ENCODE measurements around the gene MXRA5. TPM values are rescaled to one million over a fixed set of nuclear protein-coding genes. Genes with fewer than 3 reads are reported as not detected.
"Not testable (repeated sequence)": the region's sequence is repeated elsewhere in the genome, so short reads cannot be mapped to it uniquely, and the experiment has no call there.

MXRA5 gene
- 1.5 and 1.8 TPM in 2 replicates for total RNA-seq (2014; rRNA removed; shearing (Covaris generic))

GRCh38 chrX:3346501-3347259, at the start of gene MXRA5:
Gene MXRA5, minus strand, starts transcription at chrX:3346652. Its CDS starts 2,819 bp downstream, at chrX:3343833.
- DNase-seq = peak; percentile 69
- no peaks in the 10 kb centered on the region for H3K36me3 ChIP-seq (replicated peaks; ENCODE audit: control insufficient read depth, insufficient read depth, low read length)
- peak within 1 kb of the TSS; percentile 60 for H3K4me3 ChIP-seq (ENCODE audit: insufficient read depth, low read depth, low read length)
- peaks cover 45% of the 10 kb centered on the region for H3K27me3 ChIP-seq (ENCODE audit: control insufficient read depth, insufficient read depth, low read length)

DNA sequence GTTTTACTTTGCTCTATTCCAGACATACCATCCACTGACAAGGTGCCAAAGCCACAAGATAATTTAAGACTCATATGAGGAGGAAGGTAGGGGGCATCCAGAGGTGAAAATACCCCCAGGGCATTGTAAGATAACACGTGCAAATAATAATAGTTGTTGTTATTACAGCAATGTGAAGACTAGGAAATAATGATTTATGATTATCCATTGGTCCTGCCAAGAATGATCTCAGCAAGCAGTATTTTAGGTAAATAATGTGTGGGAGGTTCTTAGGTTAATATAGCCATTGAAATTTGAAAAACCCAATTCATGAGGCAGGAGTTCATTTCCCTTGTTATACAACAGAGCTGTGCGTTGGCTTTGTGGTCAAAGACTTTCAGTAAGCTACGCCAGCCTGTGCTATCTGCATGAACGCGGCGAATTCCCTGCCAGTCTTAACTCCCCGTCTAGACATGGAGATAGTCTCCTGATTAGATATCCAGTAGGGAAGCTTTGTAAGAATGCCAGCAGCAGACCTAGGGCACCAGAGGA, 47.2 kb upstream of the MXRA5 start:
- no peaks in the 10 kb centered on the region for H3K36me3 ChIP-seq (replicated peaks; ENCODE audit: control insufficient read depth, insufficient read depth, low read length)
- no peak for DNase-seq
- no peaks in the 10 kb centered on the region for H3K27me3 ChIP-seq (ENCODE audit: control insufficient read depth, insufficient read depth, low read length)
- H3K4me3 ChIP-seq (ENCODE audit: insufficient read depth, low read depth, low read length) = no peak overlapping the region

GRCh38 chrX:3393178-3393577, 46.7 kb upstream of the MXRA5 start:
- Histone ChIP-seq H3K27me3 (ENCODE audit: control insufficient read depth, insufficient read depth, low read length) (no peaks in the 10 kb centered on the region), H3K4me3 (ENCODE audit: insufficient read depth, low read depth, low read length) (no peak overlapping the region), H3K36me3 (replicated peaks; ENCODE audit: control insufficient read depth, insufficient read depth, low read length) (no peaks in the 10 kb centered on the region)
- no peak for DNase-seq

DNA sequence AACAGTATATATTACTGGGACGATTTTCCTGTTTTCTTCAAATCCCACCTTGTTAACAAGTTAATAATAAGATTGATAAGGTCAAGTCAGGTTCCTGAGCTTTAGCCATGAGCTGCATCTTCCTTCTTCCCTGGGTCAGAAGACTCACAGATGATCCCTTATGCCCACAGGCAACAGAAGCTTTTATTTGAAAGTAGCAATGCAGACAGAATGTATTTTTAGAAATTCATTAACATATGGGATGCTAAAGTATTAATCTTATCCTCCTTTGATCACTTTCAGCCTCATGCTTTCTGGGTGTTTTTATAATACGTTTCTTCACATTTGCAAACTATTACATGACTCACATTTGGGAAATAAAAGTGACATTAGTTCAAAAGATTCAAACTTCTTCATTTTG, 42.0 kb upstream of the MXRA5 start:
- H3K4me3 ChIP-seq (ENCODE audit: insufficient read depth, low read depth, low read length) = no peak overlapping the region
- DNase-seq = no peak
- H3K27me3 ChIP-seq (ENCODE audit: control insufficient read depth, insufficient read depth, low read length) = no peaks in the 10 kb centered on the region

GRCh38 chrX:3384327-3384726, 37.9 kb upstream of the MXRA5 start:
- DNase-seq = no peak
- no peaks in the 10 kb centered on the region for H3K27me3 ChIP-seq (ENCODE audit: control insufficient read depth, insufficient read depth, low read length)
- H3K36me3 ChIP-seq (replicated peaks; ENCODE audit: control insufficient read depth, insufficient read depth, low read length) = no peaks in the 10 kb centered on the region
- no peak overlapping the region for H3K4me3 ChIP-seq (ENCODE audit: insufficient read depth, low read depth, low read length)

More for the DNA sequence above, 42.0 kb upstream of the MXRA5 start:
- no peaks in the 10 kb centered on the region for H3K36me3 ChIP-seq (replicated peaks; ENCODE audit: control insufficient read depth, insufficient read depth, low read length)

GRCh38 chrX:3380603-3381002, 34.2 kb upstream of the MXRA5 start:
- DNase-seq = no peak
- Histone ChIP-seq H3K4me3 (ENCODE audit: insufficient read depth, low read depth, low read length) (no peak overlapping the region), H3K36me3 (replicated peaks; ENCODE audit: control insufficient read depth, insufficient read depth, low read length) (no peaks in the 10 kb centered on the region), H3K27me3 (ENCODE audit: control insufficient read depth, insufficient read depth, low read length) (no peaks in the 10 kb centered on the region)

DNA sequence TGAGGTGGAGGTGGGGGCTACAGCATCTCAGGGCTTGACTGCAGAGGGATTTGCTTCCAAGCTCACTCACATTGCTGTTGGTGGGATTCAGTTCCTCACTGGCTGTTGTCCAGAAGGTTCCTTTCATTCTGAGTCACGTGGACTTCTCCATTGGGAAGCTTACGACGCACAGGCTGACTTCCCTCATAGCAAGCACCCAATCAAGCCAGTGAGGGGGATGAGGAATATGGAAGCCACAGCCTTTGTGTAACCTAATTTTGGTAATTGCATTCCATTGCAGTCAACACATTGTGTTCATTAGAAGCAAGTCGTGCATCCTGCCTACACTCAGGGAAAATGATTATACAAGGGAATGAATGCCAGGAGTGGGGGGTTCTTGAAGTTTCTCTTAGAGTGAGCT, 32.7 kb upstream of the MXRA5 start:
- Histone ChIP-seq H3K27me3 (ENCODE audit: control insufficient read depth, insufficient read depth, low read length) (no peaks in the 10 kb centered on the region), H3K36me3 (replicated peaks; ENCODE audit: control insufficient read depth, insufficient read depth, low read length) (no peaks in the 10 kb centered on the region), H3K4me3 (ENCODE audit: insufficient read depth, low read depth, low read length) (no peak overlapping the region)
- no peak for DNase-seq

- DNase-seq = no peak
- H3K36me3 ChIP-seq (replicated peaks; ENCODE audit: control insufficient read depth, insufficient read depth, low read length) = no peaks in the 10 kb centered on the region
- H3K27me3 ChIP-seq (ENCODE audit: control insufficient read depth, insufficient read depth, low read length) = no peaks in the 10 kb centered on the region
- H3K4me3 ChIP-seq (ENCODE audit: insufficient read depth, low read depth, low read length) = no peak overlapping the region
Measured at GRCh38 chrX:3378156-3378555, 31.7 kb upstream of the MXRA5 start.

- Histone ChIP-seq H3K27me3 (ENCODE audit: control insufficient read depth, insufficient read depth, low read length) (no peaks in the 10 kb centered on the region), H3K36me3 (replicated peaks; ENCODE audit: control insufficient read depth, insufficient read depth, low read length) (no peaks in the 10 kb centered on the region), H3K4me3 (ENCODE audit: insufficient read depth, low read depth, low read length) (no peak overlapping the region)
- no peak for DNase-seq
Measured at GRCh38 chrX:3377560-3377959, 31.1 kb upstream of the MXRA5 start.

- H3K4me3 ChIP-seq (ENCODE audit: insufficient read depth, low read depth, low read length); DNase-seq; H3K27me3 ChIP-seq (ENCODE audit: control insufficient read depth, insufficient read depth, low read length); H3K36me3 ChIP-seq (replicated peaks; ENCODE audit: control insufficient read depth, insufficient read depth, low read length): not testable (repeated sequence)
Measured at GRCh38 chrX:3375878-3376508, 29.5 kb upstream of the MXRA5 start.

- H3K36me3 ChIP-seq (replicated peaks; ENCODE audit: control insufficient read depth, insufficient read depth, low read length) = no peaks in the 10 kb centered on the region
- DNase-seq = no peak
- no peaks in the 10 kb centered on the region for H3K27me3 ChIP-seq (ENCODE audit: control insufficient read depth, insufficient read depth, low read length)
- H3K4me3 ChIP-seq (ENCODE audit: insufficient read depth, low read depth, low read length) = no peak overlapping the region
Measured at GRCh38 chrX:3374108-3374800, 27.8 kb upstream of the MXRA5 start.

GRCh38 chrX:3371163-3371562, 24.7 kb upstream of the MXRA5 start:
- H3K4me3 ChIP-seq (ENCODE audit: insufficient read depth, low read depth, low read length) = no peak overlapping the region
- DNase-seq = no peak
- no peaks in the 10 kb centered on the region for H3K36me3 ChIP-seq (replicated peaks; ENCODE audit: control insufficient read depth, insufficient read depth, low read length)
- H3K27me3 ChIP-seq (ENCODE audit: control insufficient read depth, insufficient read depth, low read length) = no peaks in the 10 kb centered on the region

GRCh38 chrX:3370656-3371055, 24.2 kb upstream of the MXRA5 start:
- H3K27me3 ChIP-seq (ENCODE audit: control insufficient read depth, insufficient read depth, low read length) = no peaks in the 10 kb centered on the region
- no peak overlapping the region for H3K4me3 ChIP-seq (ENCODE audit: insufficient read depth, low read depth, low read length)
- no peaks in the 10 kb centered on the region for H3K36me3 ChIP-seq (replicated peaks; ENCODE audit: control insufficient read depth, insufficient read depth, low read length)
- no peak for DNase-seq

DNA sequence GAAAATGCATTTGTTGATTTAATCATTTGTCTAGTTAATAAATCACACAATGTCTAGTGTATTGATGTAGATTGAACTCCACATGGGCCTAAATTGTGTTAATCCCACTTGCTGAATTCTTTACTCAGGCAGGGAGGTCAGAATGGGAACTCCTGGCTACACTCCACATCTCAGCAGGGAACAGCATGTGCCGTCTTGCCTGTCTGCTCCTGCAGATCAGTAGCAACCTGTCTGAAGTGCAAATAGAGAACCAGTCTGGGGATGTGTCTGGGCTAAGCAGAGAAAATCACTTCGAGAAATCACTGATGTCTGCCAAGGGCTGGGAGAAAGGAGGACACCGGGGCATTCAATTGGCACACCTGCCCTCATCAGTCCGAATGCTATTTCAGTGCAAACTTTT, 16.5 kb upstream of the MXRA5 start:
- DNase-seq = peak; percentile 13
- Histone ChIP-seq H3K4me3 (ENCODE audit: insufficient read depth, low read depth, low read length) (no peak overlapping the region), H3K27me3 (ENCODE audit: control insufficient read depth, insufficient read depth, low read length) (no peaks in the 10 kb centered on the region), H3K36me3 (replicated peaks; ENCODE audit: control insufficient read depth, insufficient read depth, low read length) (no peaks in the 10 kb centered on the region)

DNA sequence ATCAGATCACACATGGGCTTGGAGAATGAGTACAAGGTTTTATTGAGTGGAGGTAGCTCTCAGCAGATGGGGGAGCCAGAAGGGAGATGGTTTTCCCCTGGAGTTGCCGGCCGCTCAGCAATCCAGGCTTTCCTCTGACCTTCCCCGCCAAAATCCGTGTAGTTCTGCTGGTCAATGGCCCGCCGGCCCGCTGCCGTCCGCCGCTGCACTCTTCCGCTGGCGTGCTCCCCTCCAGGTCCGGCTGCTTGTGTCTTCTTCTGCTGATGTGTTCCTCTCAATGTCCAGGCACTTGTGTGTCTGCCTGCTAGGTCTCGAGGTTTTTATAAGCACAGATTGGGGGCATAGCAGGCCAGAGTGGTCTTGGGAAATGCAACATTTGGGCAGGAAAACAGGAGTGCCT, 14.4 kb upstream of the MXRA5 start:
- H3K4me3 ChIP-seq (ENCODE audit: insufficient read depth, low read depth, low read length) = no peak overlapping the region
- peak; percentile 3 for DNase-seq
- no peaks in the 10 kb centered on the region for H3K27me3 ChIP-seq (ENCODE audit: control insufficient read depth, insufficient read depth, low read length)
- no peaks in the 10 kb centered on the region for H3K36me3 ChIP-seq (replicated peaks; ENCODE audit: control insufficient read depth, insufficient read depth, low read length)
